H1 (cell line): ENCODE results near the gene CCIN. TPM values are rescaled to one million over a fixed set of nuclear protein-coding genes. Genes with fewer than 3 reads are reported as not detected.

Experiments used
- ASH2L ChIP-seq: fragments of 200-600, 300-600 bp; sonication (generic); IDR thresholded peaks from one replicate; pipeline ENCODE4 v1.7.1; 2017; ENCODE audit warnings: low read length
- BCL11A ChIP-seq, 2 experiments: IDR thresholded peaks; one replicate each; pipeline ENCODE4 v1.6.1; 2011; ENCODE audit warnings: low read depth in 2 of 2, low read length in 2 of 2, mild to moderate bottlenecking in 2 of 2
- CBX5 ChIP-seq: fragments of 300-800, 300-1000 bp; sonication (generic); IDR thresholded peaks from 2 replicates; pipeline ENCODE4 v1.7.1; 2016; ENCODE audit warnings: antibody characterized with exemption, low read length, low read depth
- CBX8 ChIP-seq: fragments of 300-800, 300-1000 bp; sonication (generic); IDR thresholded peaks from 2 replicates; pipeline ENCODE4 v1.7.1; 2016; ENCODE audit warnings: low read depth, low read length, borderline replicate concordance
- CHD1 ChIP-seq: IDR thresholded peaks from 2 replicates; pipeline ENCODE4 v1.6.1; 2012; ENCODE audit warnings: low read depth, low read length, improper control_type of control experiment
- CHD2 ChIP-seq: IDR thresholded peaks from 2 replicates; pipeline ENCODE4 v1.6.1; 2012; ENCODE audit warnings: low read length, improper control_type of control experiment
- CREB1 ChIP-seq: IDR thresholded peaks from 2 replicates; pipeline ENCODE4 v1.6.1; 2012; ENCODE audit warnings: inconsistent platforms
- EZH2 ChIP-seq: fragments of 200-600 bp; sonication (generic); IDR thresholded peaks from 2 replicates; pipeline ENCODE4 v1.7.1; 2012; ENCODE audit warnings: low read depth, mild to moderate bottlenecking, moderate library complexity, low read length, inconsistent platforms; ENCODE audit not compliant: severe bottlenecking
- KDM1A ChIP-seq: fragments of 200-600, 300-600 bp; sonication (generic); IDR thresholded peaks from 2 replicates; pipeline ENCODE4 v1.7.1; 2016; ENCODE audit warnings: mild to moderate bottlenecking, low read length, borderline replicate concordance
- KDM4A ChIP-seq: IDR thresholded peaks from one replicate; pipeline ENCODE4 v1.7.1; 2012; ENCODE audit warnings: low read depth, mild to moderate bottlenecking, moderate library complexity, low read length, inconsistent platforms; ENCODE audit not compliant: severe bottlenecking
- NANOG ChIP-seq: IDR thresholded peaks from 2 replicates; pipeline ENCODE4 v1.6.1; 2011; ENCODE audit warnings: low read length, low read depth, mild to moderate bottlenecking, inconsistent platforms; ENCODE audit not compliant: insufficient read depth, poor library complexity, severe bottlenecking
- PHF8 ChIP-seq: fragments of 200-600 bp; sonication (generic); conservative IDR thresholded peaks from 2 replicates; pipeline ENCODE4 v1.7.1; 2012; ENCODE audit warnings: low read depth, mild to moderate bottlenecking, inconsistent platforms, low read length, moderate library complexity
- RBBP5 ChIP-seq: IDR thresholded peaks from 2 replicates; pipeline ENCODE4 v1.7.1; 2012; ENCODE audit warnings: low read depth, mild to moderate bottlenecking, inconsistent platforms, low read length, moderate library complexity, borderline replicate concordance
- RNF2 ChIP-seq: fragments of 200-900, 300-1000 bp; sonication (generic); IDR thresholded peaks from 2 replicates; pipeline ENCODE4 v1.7.1; 2016; ENCODE audit warnings: borderline replicate concordance, low read depth, mild to moderate bottlenecking, antibody characterized with exemption, low read length; ENCODE audit not compliant: poor library complexity, severe bottlenecking; ENCODE audit errors: missing control alignments
- polyA plus RNA-seq, 7 experiments: library from polyadenylated mRNA; depleted of rRNA in 3 of 7; stranded (reverse) in 5 of 7; unstranded in 2 of 7; fragments of >200 nt in 5 of 7; fragments of 200-250 nt in 2 of 7; gene quantifications; 1 replicate in 5 of 7; 2 replicates in 1 of 7; 4 replicates in 1 of 7; pipeline versions ENCODE4 v1.2.1 to v1.2.3, GENCODE V29; 2011 to 2013; ENCODE audit warnings: missing spikeins in 2 of 7, mixed read lengths in 2 of 7
- total RNA-seq: library from RNA; stranded (reverse); fragmentation: NEBNext Ultra II Directional; extraction: Animal tissue kit (Norgen Biotek cat#: 25700); gene quantifications from 2 replicates; pipeline ENCODE4 v1.2.1, GENCODE V29; 2021
- TF ChIP-seq, protein P1 (sequence below): IDR thresholded peaks from 2 replicates; pipeline ENCODE4 v1.6.1; 2012; ENCODE audit warnings: inconsistent platforms
- TF ChIP-seq, protein P2 (sequence below): IDR thresholded peaks from 2 replicates; pipeline ENCODE4 v1.6.1; 2012; ENCODE audit warnings: low read length, inconsistent platforms
- TF ChIP-seq, protein P3 (sequence below): IDR thresholded peaks from 2 replicates; pipeline ENCODE4 v1.6.1; 2012; ENCODE audit warnings: inconsistent platforms
- TF ChIP-seq, protein P4 (sequence below), 3 experiments: IDR thresholded peaks; 1 replicate in 2 of 3; 2 replicates in 1 of 3; pipeline versions ENCODE4 v1.5.1 to v1.6.1; 2011; ENCODE audit warnings: low read length in 3 of 3, mild to moderate bottlenecking in 3 of 3, inconsistent platforms in 2 of 3, low read depth in 1 of 3, moderate library complexity in 1 of 3; ENCODE audit not compliant: insufficient read depth in 1 of 3; ENCODE audit errors: control extremely low read depth in 1 of 3

CCIN gene
- total and polyA plus RNA-seq, 2 of the 8 experiments (the other 6 are each of a cell fraction or from before 2014, with no cell fraction given) = 0.19 to 0.21 TPM

DNA sequence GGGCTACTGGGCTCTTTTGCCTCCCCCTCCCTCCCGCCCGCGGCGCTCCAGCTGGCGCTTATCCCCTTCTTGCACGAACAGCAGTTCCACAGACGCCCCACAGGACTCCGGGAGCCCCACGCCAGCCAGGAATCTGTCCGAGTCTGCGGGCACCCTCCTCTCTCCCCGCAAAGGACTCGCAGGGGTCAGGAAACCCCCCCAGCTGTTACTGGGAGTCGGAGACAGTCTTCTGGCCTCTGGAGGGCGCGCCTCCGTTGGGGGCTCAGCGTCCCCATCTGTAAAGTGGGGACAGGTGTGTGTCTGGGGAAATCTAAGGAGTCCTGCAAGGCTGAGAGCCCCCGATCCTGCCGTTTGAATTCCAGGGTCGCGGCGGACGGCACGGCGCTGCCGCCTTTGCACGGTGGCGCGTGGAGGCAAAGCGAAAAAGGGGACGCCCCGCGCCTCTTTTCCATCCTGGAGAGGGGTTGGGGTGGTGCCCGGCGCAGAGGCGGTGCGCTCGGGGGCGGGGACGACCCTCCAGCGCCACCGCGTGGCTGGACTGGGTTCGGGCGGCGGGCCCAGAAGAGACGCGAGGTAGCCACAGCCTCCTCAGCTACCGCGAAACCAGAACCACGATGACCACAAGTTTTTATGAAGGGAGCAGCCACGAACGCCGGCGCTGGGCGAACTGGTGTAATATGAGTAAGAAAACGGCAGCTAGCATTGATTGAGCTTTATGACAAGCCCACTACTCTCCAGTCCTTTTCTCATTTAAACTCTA lies 2.8 kb upstream of the CCIN start (continued):
- TF ChIP-seq RNF2 (no peak), PHF8 (0 out of 2 replicates have a peak, but pooled peaks have one; percentile 29), CHD1 (no peak), CBX5 (no peak), EZH2 (no peak), BCL11A (IDR thresholded peaks at IDR 0.05; ENCODE audit: low read depth in 2 of 2, low read length in 2 of 2) (no peak), CHD2 (no peak), CREB1 (no peak), RBBP5 (0 out of 2 replicates have a peak, but pooled peaks have one; percentile 45), ASH2L (peak; percentile 57), NANOG (no peak), KDM4A (peak; percentile 84), CBX8 (no peak), KDM1A (peak; percentile 99)
- TF ChIP-seq, protein P1, sequence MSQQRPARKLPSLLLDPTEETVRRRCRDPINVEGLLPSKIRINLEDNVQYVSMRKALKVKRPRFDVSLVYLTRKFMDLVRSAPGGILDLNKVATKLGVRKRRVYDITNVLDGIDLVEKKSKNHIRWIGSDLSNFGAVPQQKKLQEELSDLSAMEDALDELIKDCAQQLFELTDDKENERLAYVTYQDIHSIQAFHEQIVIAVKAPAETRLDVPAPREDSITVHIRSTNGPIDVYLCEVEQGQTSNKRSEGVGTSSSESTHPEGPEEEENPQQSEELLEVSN = peak; percentile 36; the same call in 1 of the 2 replicates
- TF ChIP-seq, protein P2, sequence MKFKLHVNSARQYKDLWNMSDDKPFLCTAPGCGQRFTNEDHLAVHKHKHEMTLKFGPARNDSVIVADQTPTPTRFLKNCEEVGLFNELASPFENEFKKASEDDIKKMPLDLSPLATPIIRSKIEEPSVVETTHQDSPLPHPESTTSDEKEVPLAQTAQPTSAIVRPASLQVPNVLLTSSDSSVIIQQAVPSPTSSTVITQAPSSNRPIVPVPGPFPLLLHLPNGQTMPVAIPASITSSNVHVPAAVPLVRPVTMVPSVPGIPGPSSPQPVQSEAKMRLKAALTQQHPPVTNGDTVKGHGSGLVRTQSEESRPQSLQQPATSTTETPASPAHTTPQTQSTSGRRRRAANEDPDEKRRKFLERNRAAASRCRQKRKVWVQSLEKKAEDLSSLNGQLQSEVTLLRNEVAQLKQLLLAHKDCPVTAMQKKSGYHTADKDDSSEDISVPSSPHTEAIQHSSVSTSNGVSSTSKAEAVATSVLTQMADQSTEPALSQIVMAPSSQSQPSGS = no peak
- TF ChIP-seq, protein P3, sequence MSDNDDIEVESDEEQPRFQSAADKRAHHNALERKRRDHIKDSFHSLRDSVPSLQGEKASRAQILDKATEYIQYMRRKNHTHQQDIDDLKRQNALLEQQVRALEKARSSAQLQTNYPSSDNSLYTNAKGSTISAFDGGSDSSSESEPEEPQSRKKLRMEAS = peak; percentile 60
- TF ChIP-seq, protein P4, sequence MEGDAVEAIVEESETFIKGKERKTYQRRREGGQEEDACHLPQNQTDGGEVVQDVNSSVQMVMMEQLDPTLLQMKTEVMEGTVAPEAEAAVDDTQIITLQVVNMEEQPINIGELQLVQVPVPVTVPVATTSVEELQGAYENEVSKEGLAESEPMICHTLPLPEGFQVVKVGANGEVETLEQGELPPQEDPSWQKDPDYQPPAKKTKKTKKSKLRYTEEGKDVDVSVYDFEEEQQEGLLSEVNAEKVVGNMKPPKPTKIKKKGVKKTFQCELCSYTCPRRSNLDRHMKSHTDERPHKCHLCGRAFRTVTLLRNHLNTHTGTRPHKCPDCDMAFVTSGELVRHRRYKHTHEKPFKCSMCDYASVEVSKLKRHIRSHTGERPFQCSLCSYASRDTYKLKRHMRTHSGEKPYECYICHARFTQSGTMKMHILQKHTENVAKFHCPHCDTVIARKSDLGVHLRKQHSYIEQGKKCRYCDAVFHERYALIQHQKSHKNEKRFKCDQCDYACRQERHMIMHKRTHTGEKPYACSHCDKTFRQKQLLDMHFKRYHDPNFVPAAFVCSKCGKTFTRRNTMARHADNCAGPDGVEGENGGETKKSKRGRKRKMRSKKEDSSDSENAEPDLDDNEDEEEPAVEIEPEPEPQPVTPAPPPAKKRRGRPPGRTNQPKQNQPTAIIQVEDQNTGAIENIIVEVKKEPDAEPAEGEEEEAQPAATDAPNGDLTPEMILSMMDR (IDR thresholded peaks at IDR 0.05; ENCODE audit: control extremely low read depth in 1 of 3, insufficient read depth in 1 of 3, low read depth in 1 of 3, low read length in 3 of 3) = peak; percentile 68 to 91 (median 84)
